Ovary (tissue), 9 donors: Measurements from ENCODE around the gene TSEN34. TPM values are rescaled to one million over a fixed set of nuclear protein-coding genes. Genes with fewer than 3 reads are reported as not detected.

ENCODE experiments used
- DNase-seq, 5 donors: peaks; one replicate each; pipeline ENCODE4 v3.0.0-alpha.2; 2019 to 2020
- H3K27ac ChIP-seq, 2 donors: fragments of 200-600 bp; one replicate each; pipeline versions ENCODE4 v1.5.1 to v1.8.0; 2019 to 2022
- H3K27me3 ChIP-seq: fragments of 200-600 bp; one replicate; pipeline ENCODE4 v1.8.0; 2022
- H3K36me3 ChIP-seq: fragments of 200-600 bp; sonication (generic); one replicate; pipeline ENCODE4 v1.5.1; 2019
- H3K4me1 ChIP-seq: one replicate; pipeline ENCODE4 v1.8.1; 2013; ENCODE audit warnings: mild to moderate bottlenecking, moderate library complexity; ENCODE audit not compliant: insufficient read depth
- H3K4me3 ChIP-seq: fragments of 200-600 bp; sonication (generic); one replicate; pipeline ENCODE4 v1.5.1; 2017
- H3K9me3 ChIP-seq, 2 donors: fragments of 200-600 bp in 1 of 2; sonication (generic) in 1 of 2; one replicate each; pipeline versions ENCODE4 v1.5.1 to v1.8.1; 2013 to 2019; ENCODE audit warnings: mild to moderate bottlenecking in 1 of 2, moderate library complexity in 1 of 2
- CTCF ChIP-seq, 3 donors: fragments of 450-650 bp in 2 of 3; fragments of 200-600 bp in 1 of 3; IDR thresholded peaks; one replicate each; pipeline versions ENCODE4 v1.5.1 to v1.8.0; 2016 to 2022; ENCODE audit warnings: antibody characterized with exemption in 3 of 3, mild to moderate bottlenecking in 1 of 3
- EP300 ChIP-seq: sonication (generic); formaldehyde crosslinking; IDR thresholded peaks from one replicate; pipeline ENCODE4 v1.6.1; 2017; ENCODE audit warnings: antibody characterized with exemption
- POLR2A ChIP-seq: fragments of 450-650 bp; IDR thresholded peaks from one replicate; pipeline ENCODE4 v1.6.1; 2017; ENCODE audit warnings: antibody characterized with exemption, mild to moderate bottlenecking, moderate library complexity
- WGBS, 3 donors: extraction: QIAGEN DNeasy Blood & Tissue Kit in 1 of 3; methylation state at CpG; one replicate each; pipeline versions ENCODE4 v1.1.5 to v1.1.7; 2013 to 2017; 5-methylcytosine and 5-hydroxymethylcytosine counted together
- intact Hi-C, 4 donors: fragments of 100-400 bp; cut with DNase I; formaldehyde crosslinking; loops; one replicate each; pipeline versions ENCODE4 v1.11.0 to v1.15.1; 2022 to 2023
- polyA plus RNA-seq, 2 donors: library from polyadenylated mRNA; stranded (reverse); fragments of 200-250 nt in 1 of 2; fragments of 350-450 nt in 1 of 2; fragmentation: Illumina TruSeq in 1 of 2; extraction: RNeasy Lipid Tissue Mini Kit (QIAGEN cat#74804) in 1 of 2; gene quantifications; one replicate each; pipeline ENCODE4 v1.2.3, GENCODE V29; 2013 to 2014
- total RNA-seq, 7 donors: library from RNA; depleted of rRNA in 2 of 7; stranded (reverse); fragments of >200 nt in 2 of 7; fragmentation: NEBNext Ultra II Directional in 3 of 7; extraction: Animal tissue kit (Norgen Biotek cat#: 25700) in 3 of 7; gene quantifications; one replicate each; pipeline versions ENCODE4 v1.1.0 to v1.2.4, GENCODE V29; 2016 to 2023
- donor health status: DM: no; HTN: no; CAD: no; lungs with moderate emphysema.
- donor health status: DM: no; HTN: no; CAD: no.
- donor health status: Bipolar disorder and iron deficiency.
- donor health status: DM: yes; HTN: yes; CAD: no.
- donor health status: DM: no; HTN: no; CAD: no.
- donor health status: DM: yes; HTN: yes; CAD: no.

Gene TSEN34
- total and polyA plus RNA-seq, 9 donors, result 12.5 to 98.8 (median 56.2) TPM

GRCh38 chr19:54162884-54163283 is 28.2 kb upstream of the TSEN34 start:
- intact Hi-C loops, result loop anchor here in 1 of 4 donors (5.0 kb wide), 1 partner anchor 39 kb away; the partner anchor contains the start of gene RPS9
- Histone ChIP-seq H3K4me1 (peaks cover 9% of the 10 kb centered on the region), H3K9me3 (no peaks in the 10 kb centered on the region), H3K36me3 (no peaks in the 10 kb centered on the region), H3K27me3 (no peaks in the 10 kb centered on the region), H3K27ac (peak overlapping the region in 1 of 2 donors; percentile 14), H3K4me3 (peak overlapping the region; percentile 33)
- TF ChIP-seq CTCF (IDR thresholded peaks at IDR 0.05) (no peak), POLR2A (no peak), EP300 (no peak)
- WGBS, 3 donors, result 44 to 72% (median 55%) methylated on average over 14 of the region's 14 CpGs
- DNase-seq, result no peak

DNA sequence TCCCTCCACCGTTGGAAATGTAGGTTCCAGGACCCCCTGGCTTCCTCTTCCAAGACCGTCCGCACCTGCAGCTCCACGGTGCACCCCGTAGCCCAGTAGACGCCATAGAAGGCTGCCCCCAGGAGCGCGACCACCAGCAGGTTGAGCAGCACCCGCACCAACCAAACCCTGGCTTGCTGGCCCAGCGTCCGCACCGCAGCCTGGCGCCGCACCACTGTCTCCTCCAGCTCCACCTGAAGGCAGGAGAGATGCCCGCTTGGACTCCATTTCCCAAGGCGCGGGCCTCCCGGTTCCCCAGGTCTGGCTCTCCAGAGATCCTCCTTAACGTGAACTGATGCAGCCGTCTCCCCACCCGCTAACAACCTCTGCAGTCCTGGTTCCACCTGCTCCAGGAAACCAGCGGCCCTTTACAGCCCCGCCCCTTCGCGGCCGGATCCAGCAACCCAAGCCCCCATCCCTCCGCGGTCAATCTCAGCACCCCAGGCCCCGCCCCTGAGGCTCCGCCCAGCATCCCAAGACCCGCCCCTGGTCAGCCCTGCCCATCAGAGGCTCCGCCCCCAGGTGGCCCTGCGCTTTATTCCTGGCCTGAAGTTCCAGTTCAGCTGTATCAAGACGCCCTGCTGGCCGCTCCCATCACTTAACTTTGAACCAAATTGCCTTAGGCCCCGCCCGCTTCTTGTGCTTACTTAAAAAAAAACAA is 26.6 kb upstream of the TSEN34 start:
- Histone ChIP-seq H3K36me3 (no peaks in the 10 kb centered on the region), H3K27me3 (no peaks in the 10 kb centered on the region), H3K4me3 (no peak overlapping the region), H3K9me3 (no peaks in the 10 kb centered on the region), H3K27ac (no peak overlapping the region), H3K4me1 (peaks cover 7% of the 10 kb centered on the region)
- intact Hi-C loops, result loop anchor here in 2 of 4 donors (5.0 kb wide), 2 partner anchors 38 to 68 kb away; partner anchors contain the start of gene RPS9 (in 1 of the 2)
- WGBS, 3 donors, result 6 to 10% (median 6%) methylated on average over 32 to 37 of the region's 37 CpGs
- TF ChIP-seq CTCF (IDR thresholded peaks at IDR 0.05) (no peak), EP300 (no peak), POLR2A (no peak)
- peak in 3 of 5 donors; percentile 61 to 73 (median 64) for DNase-seq

DNA sequence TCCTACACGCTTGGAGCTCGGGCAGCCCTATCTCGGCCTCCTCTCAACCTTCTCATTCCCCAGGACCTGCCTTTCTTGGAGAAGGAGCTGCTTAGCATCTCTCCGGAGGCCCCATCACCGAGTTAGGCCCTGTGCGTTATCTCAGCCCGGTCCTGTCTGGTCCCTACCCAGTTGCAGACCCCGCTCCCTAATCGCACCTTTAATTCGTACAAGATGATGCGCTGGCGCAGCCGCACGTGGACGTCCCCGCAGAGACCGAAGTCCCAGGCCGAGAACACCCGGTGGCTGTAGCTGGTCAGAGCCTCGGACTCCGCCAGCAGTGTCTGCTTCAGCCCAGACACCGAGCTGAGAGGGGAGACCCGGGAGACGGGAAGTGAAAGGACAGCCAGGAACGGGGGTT is 25.9 kb upstream of the TSEN34 start:
- Histone ChIP-seq H3K27ac (no peak overlapping the region), H3K9me3 (no peaks in the 10 kb centered on the region), H3K4me1 (peaks cover 7% of the 10 kb centered on the region), H3K4me3 (no peak overlapping the region), H3K27me3 (no peaks in the 10 kb centered on the region), H3K36me3 (no peaks in the 10 kb centered on the region)
- intact Hi-C loops, result loop anchor here in 1 of 4 donors (5.0 kb wide), 1 partner anchor 67 kb away; no protein-coding TSS in a partner anchor
- no peak for TF ChIP-seq CTCF (IDR thresholded peaks at IDR 0.05)
- TF ChIP-seq EP300, result no peak
- no peak for TF ChIP-seq POLR2A
- WGBS, 3 donors, result 86 to 89% (median 87%) methylated on average over 25 of the region's 25 CpGs
- DNase-seq, result no peak

GRCh38 chr19:54168174-54168917 is 22.8 kb upstream of the TSEN34 start:
- no peak overlapping the region for H3K27ac ChIP-seq
- no peaks in the 10 kb centered on the region for H3K27me3 ChIP-seq
- no peaks in the 10 kb centered on the region for H3K36me3 ChIP-seq
- intact Hi-C loops, result loop anchor here in 1 of 4 donors (5.0 kb wide), 1 partner anchor 64 kb away; no protein-coding TSS in a partner anchor
- 20 to 25% (median 20%) methylated on average over 23 to 25 of the region's 25 CpGs for WGBS, 3 donors
- H3K9me3 ChIP-seq, result no peaks in the 10 kb centered on the region
- DNase-seq, result peak; percentile 87 to 96 (median 95)
- no peaks in the 10 kb centered on the region for H3K4me1 ChIP-seq
- H3K4me3 ChIP-seq, result no peak overlapping the region
- TF ChIP-seq CTCF (IDR thresholded peaks at IDR 0.05) (peak; percentile 67 to 90 (median 79)), POLR2A (no peak), EP300 (no peak)
